ENCODE measurements around the gene FRMPD1. TPM values are rescaled to one million over a fixed set of nuclear protein-coding genes. Genes with fewer than 3 reads are reported as not detected.
A peak's percentile ranks its signal among the peaks of the same experiment; 100 is the strongest.

The FRMPD1 gene
- total RNA-seq, 1 experiment from 2014 or later: 0.26 TPM

GRCh38 chr9:37623267-37623666 is 27.5 kb upstream of the FRMPD1 start:
- no peak overlapping the region for H3K4me3 Mint-ChIP-seq
- H3K36me3 Mint-ChIP-seq: no peaks in the 10 kb centered on the region
- POLR2A ChIA-PET: no interaction called here
- H3K4me1 Mint-ChIP-seq: peaks cover 26% of the 10 kb centered on the region
- ATAC-seq: no peak
- H3K9me3 Mint-ChIP-seq: no peaks in the 10 kb centered on the region
- CTCF ChIA-PET: interaction anchor here (0.9 kb wide), 1 partner anchor 17 kb away, joined by 3 read pairs; no protein-coding TSS in a partner anchor
- no peak for DNase-seq (ENCODE audit: low spot score)
- H3K27me3 Mint-ChIP-seq (ENCODE audit: low read depth): no peaks in the 10 kb centered on the region; the same call in 1 of the 2 replicates
- no peak overlapping the region for H3K27ac Mint-ChIP-seq
- TF ChIP-seq GRHL2 (CRISPR knock-in tag; IDR thresholded peaks at IDR 0.05; ENCODE audit: insufficient replicate concordance, severe bottlenecking): no peak
- no peak for TF ChIP-seq MAX (CRISPR knock-in tag; IDR thresholded peaks at IDR 0.05)

- Mint-ChIP-seq H3K27ac (no peak overlapping the region), H3K36me3 (no peaks in the 10 kb centered on the region), H3K4me3 (no peak overlapping the region), H3K9me3 (no peaks in the 10 kb centered on the region), H3K27me3 (ENCODE audit: low read depth) (no peaks in the 10 kb centered on the region; the same call in 1 of the 2 replicates), H3K4me1 (peaks cover 26% of the 10 kb centered on the region)
- peak; percentile 63 for ATAC-seq
- no peak for DNase-seq (ENCODE audit: low spot score)
- ChIA-PET CTCF (interaction anchor here (0.9 to 4.2 kb wide), 2 partner anchors 18 to 44 kb away, joined by 3 to 16 read pairs; no protein-coding TSS in a partner anchor), POLR2A (no interaction called here)
- TF ChIP-seq ERG (CRISPR knock-in tag; IDR thresholded peaks at IDR 0.05): no peak
- TF ChIP-seq AFF4 (CRISPR knock-in tag; IDR thresholded peaks at IDR 0.05; ENCODE audit: borderline replicate concordance): no peak
- no peak for TF ChIP-seq E2F5 (CRISPR knock-in tag; IDR thresholded peaks at IDR 0.05)
- TF ChIP-seq OVOL2 (CRISPR knock-in tag; IDR thresholded peaks at IDR 0.05; ENCODE audit: borderline replicate concordance): no peak
- TF ChIP-seq PRDM15 (CRISPR knock-in tag; IDR thresholded peaks at IDR 0.05): no peak
- TF ChIP-seq PREB (CRISPR knock-in tag; IDR thresholded peaks at IDR 0.05; ENCODE audit: borderline replicate concordance): no peak
- no peak for TF ChIP-seq GABPB1 (CRISPR knock-in tag; IDR thresholded peaks at IDR 0.05)
- no peak for TF ChIP-seq AR (CRISPR knock-in tag; IDR thresholded peaks at IDR 0.05)
- TF ChIP-seq ZNF532 (CRISPR knock-in tag; IDR thresholded peaks at IDR 0.05; ENCODE audit: borderline replicate concordance): no peak
- TF ChIP-seq USF1 (CRISPR knock-in tag; IDR thresholded peaks at IDR 0.05): no peak
- no peak for TF ChIP-seq NFYB (CRISPR knock-in tag; conservative IDR thresholded peaks at IDR 0.05; ENCODE audit: low read depth)
These were observed 26.7 kb upstream of the FRMPD1 start for GRCh38 chr9:37624073-37624472.
